Central memory CD8-positive, alpha-beta T cell (primary cell): ENCODE results near the gene FRMPD3.
"Not testable (repeated sequence)": the region's sequence is repeated elsewhere in the genome, so short reads cannot be mapped to it uniquely, and the experiment has no call there.

Source experiments
- ATAC-seq: fragments of 150-1000 bp; cut with Tn5 transposase; replicated peaks from 2 replicates; pipeline ENCODE4 v1.10.0; 2022; ENCODE audit warnings: mild to moderate bottlenecking, moderate FRiP score, moderate number of reproducible peaks; ENCODE audit not compliant: poor library complexity, severe bottlenecking; ENCODE audit errors: extremely low read depth
- DNase-seq, 2 donors: peaks; one replicate each; pipeline ENCODE4 v3.0.0; 2021; ENCODE audit warnings: low spot score in 2 of 2
- H3K27ac Mint-ChIP-seq: one replicate; pipeline ENCODE4 v1.8.0; 2022; ENCODE audit warnings: low read depth, mild to moderate bottlenecking, moderate library complexity, mixed read lengths
- H3K27me3 Mint-ChIP-seq: one replicate; pipeline ENCODE4 v1.8.0; 2022; ENCODE audit warnings: mixed read lengths
- H3K36me3 Mint-ChIP-seq: one replicate; pipeline ENCODE4 v1.8.0; 2022; ENCODE audit warnings: mild to moderate bottlenecking, moderate library complexity, mixed read lengths; ENCODE audit not compliant: insufficient read depth
- H3K4me1 Mint-ChIP-seq: one replicate; pipeline ENCODE4 v1.8.0; 2022; ENCODE audit warnings: mixed read lengths
- H3K4me3 Mint-ChIP-seq: one replicate; pipeline ENCODE4 v1.8.0; 2022; ENCODE audit warnings: mild to moderate bottlenecking, moderate library complexity, mixed read lengths
- H3K9me3 Mint-ChIP-seq: one replicate; pipeline ENCODE4 v1.8.0; 2022; ENCODE audit warnings: mixed read lengths

The FRMPD3 gene

GRCh38 chrX:107451731-107452130 lies 2.3 kb downstream of the FRMPD3 start:
- peak; percentile 31 for ATAC-seq
- Mint-ChIP-seq H3K36me3 (peaks cover 14% of the 10 kb centered on the region), H3K9me3 (no peaks in the 10 kb centered on the region), H3K4me1 (peaks cover 29% of the 10 kb centered on the region), H3K4me3 (peak overlapping the region; percentile 83), H3K27ac (peak overlapping the region; percentile 89), H3K27me3 (no peaks in the 10 kb centered on the region)
- DNase-seq, result peak; percentile 14 to 51

- Mint-ChIP-seq H3K36me3 (peaks cover 14% of the 10 kb centered on the region), H3K4me1 (peaks cover 29% of the 10 kb centered on the region), H3K4me3 (no peak overlapping the region), H3K27ac (peak overlapping the region; percentile 89), H3K27me3 (no peaks in the 10 kb centered on the region), H3K9me3 (no peaks in the 10 kb centered on the region)
- DNase-seq (no peak), ATAC-seq (no peak)
These were observed 3.1 kb downstream of the FRMPD3 start for GRCh38 chrX:107452581-107452980.

DNA sequence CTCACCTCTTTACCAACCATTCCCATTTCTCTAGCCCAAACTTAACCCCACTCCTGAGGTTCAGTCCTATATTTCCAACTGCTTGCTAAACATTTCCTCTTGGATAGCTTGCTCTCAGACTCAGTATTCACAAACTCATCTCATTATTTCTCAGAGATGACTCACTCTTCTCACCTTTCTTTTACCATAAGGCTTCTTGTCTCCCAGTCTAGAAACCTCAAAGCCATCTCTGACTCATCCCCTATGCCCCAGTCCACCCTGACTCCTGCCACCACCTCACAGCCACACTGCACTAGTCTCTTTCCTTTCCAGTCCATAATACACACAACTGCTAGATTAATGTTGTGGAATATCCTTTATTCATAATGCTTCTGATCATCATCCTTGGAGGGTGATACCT lies 4.8 kb downstream of the FRMPD3 start:
- Mint-ChIP-seq H3K27me3 (no peaks in the 10 kb centered on the region), H3K9me3 (no peaks in the 10 kb centered on the region), H3K4me1 (peaks cover 31% of the 10 kb centered on the region), H3K36me3 (peaks cover 14% of the 10 kb centered on the region), H3K4me3 (no peak overlapping the region), H3K27ac (no peak overlapping the region)
- DNase-seq, result peak in 1 of 2 donors; percentile 31
- ATAC-seq, result peak; percentile 58

- Mint-ChIP-seq H3K36me3 (no peaks in the 10 kb centered on the region), H3K27ac (no peak overlapping the region), H3K4me1 (peaks cover 9% of the 10 kb centered on the region), H3K9me3 (no peaks in the 10 kb centered on the region), H3K4me3 (no peak overlapping the region), H3K27me3 (no peaks in the 10 kb centered on the region)
- no peak for DNase-seq
- ATAC-seq, result no peak
These were observed 7.8 kb downstream of the FRMPD3 start for GRCh38 chrX:107457289-107457688.

- ATAC-seq (no peak), DNase-seq (no peak)
- Mint-ChIP-seq H3K4me3 (no peak overlapping the region), H3K27ac (no peak overlapping the region), H3K9me3 (no peaks in the 10 kb centered on the region), H3K36me3 (no peaks in the 10 kb centered on the region), H3K4me1 (peaks cover 5% of the 10 kb centered on the region), H3K27me3 (no peaks in the 10 kb centered on the region)
These were observed 16.6 kb downstream of the FRMPD3 start for GRCh38 chrX:107465932-107466620.

- DNase-seq, result no peak
- H3K36me3 Mint-ChIP-seq, result no peaks in the 10 kb centered on the region
- no peak overlapping the region for H3K4me3 Mint-ChIP-seq
- H3K27me3 Mint-ChIP-seq, result no peaks in the 10 kb centered on the region
- H3K4me1 Mint-ChIP-seq, result peaks cover 5% of the 10 kb centered on the region
- no peak overlapping the region for H3K27ac Mint-ChIP-seq
- no peak for ATAC-seq
- no peaks in the 10 kb centered on the region for H3K9me3 Mint-ChIP-seq
These were observed 17.8 kb downstream of the FRMPD3 start for GRCh38 chrX:107467271-107467670.

DNA sequence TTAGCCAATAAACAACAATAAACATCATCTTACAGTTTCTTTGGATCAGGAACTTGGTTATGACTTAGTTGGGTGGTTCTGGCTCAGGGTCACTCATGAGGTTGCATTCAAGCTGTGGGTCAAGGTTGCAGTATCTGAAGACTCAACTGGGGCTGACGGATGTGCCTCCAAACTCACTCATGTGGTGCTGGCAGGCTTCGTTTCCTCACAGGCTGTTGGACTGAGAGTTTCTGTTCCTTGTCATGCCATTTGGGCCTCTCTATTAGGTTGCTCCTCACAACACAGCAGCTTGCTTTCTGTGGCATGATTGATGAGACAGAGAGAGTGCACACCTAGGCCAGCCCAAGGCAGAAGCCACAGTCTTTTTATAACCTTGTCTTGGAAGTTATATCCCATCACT lies 20.7 kb downstream of the FRMPD3 start:
- no peak for ATAC-seq
- Mint-ChIP-seq H3K4me3 (no peak overlapping the region), H3K27ac (no peak overlapping the region), H3K4me1 (peaks cover 10% of the 10 kb centered on the region), H3K36me3 (no peaks in the 10 kb centered on the region), H3K27me3 (no peaks in the 10 kb centered on the region), H3K9me3 (no peaks in the 10 kb centered on the region)
- DNase-seq, result no peak

GRCh38 chrX:107470971-107471370 lies 21.5 kb downstream of the FRMPD3 start:
- DNase-seq, result no peak
- no peak for ATAC-seq
- Mint-ChIP-seq H3K9me3 (no peaks in the 10 kb centered on the region), H3K4me3 (no peak overlapping the region), H3K27me3 (no peaks in the 10 kb centered on the region), H3K4me1 (peaks cover 10% of the 10 kb centered on the region), H3K36me3 (no peaks in the 10 kb centered on the region), H3K27ac (no peak overlapping the region)

GRCh38 chrX:107471420-107471819 lies 22.0 kb downstream of the FRMPD3 start:
- not testable (repeated sequence) for ATAC-seq, DNase-seq, H3K9me3 Mint-ChIP-seq, H3K4me1 Mint-ChIP-seq, H3K27me3 Mint-ChIP-seq, H3K36me3 Mint-ChIP-seq, H3K4me3 Mint-ChIP-seq, H3K27ac Mint-ChIP-seq

- H3K36me3 Mint-ChIP-seq, result peaks cover 3% of the 10 kb centered on the region
- H3K27ac Mint-ChIP-seq, result no peak overlapping the region
- DNase-seq (no peak), ATAC-seq (no peak)
- H3K9me3 Mint-ChIP-seq, result no peaks in the 10 kb centered on the region
- H3K4me3 Mint-ChIP-seq, result no peak overlapping the region
- peaks cover 26% of the 10 kb centered on the region for H3K4me1 Mint-ChIP-seq
- no peaks in the 10 kb centered on the region for H3K27me3 Mint-ChIP-seq
These were observed 28.0 kb downstream of the FRMPD3 start for GRCh38 chrX:107477406-107477805.

DNA sequence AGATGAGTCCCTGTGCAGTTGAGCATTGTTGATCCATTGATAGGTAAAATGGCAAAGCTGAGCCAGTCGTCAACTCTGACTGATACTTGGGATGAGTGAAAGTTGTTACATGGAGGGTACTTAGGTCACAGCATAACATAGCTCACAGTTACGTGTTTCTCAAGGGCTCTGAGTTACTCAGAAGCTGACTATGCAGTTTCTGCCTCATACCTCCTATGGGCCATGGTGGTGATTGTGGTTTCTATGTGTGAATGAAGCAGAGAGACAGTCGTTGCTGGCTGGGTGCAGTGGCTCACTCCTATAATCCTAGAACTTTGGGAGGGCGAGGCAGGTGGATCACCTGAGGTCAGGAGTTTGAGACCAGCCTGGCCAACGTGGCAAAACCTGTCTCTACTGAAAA lies 30.8 kb downstream of the FRMPD3 start:
- H3K9me3 Mint-ChIP-seq, result no peaks in the 10 kb centered on the region
- H3K4me3 Mint-ChIP-seq, result peak overlapping the region; percentile 69
- peaks cover 3% of the 10 kb centered on the region for H3K36me3 Mint-ChIP-seq
- H3K27me3 Mint-ChIP-seq, result no peaks in the 10 kb centered on the region
- H3K27ac Mint-ChIP-seq, result peak overlapping the region; percentile 85
- H3K4me1 Mint-ChIP-seq, result peaks cover 21% of the 10 kb centered on the region
- DNase-seq, result peak in 1 of 2 donors; percentile 12
- peak; percentile 89 for ATAC-seq

DNA sequence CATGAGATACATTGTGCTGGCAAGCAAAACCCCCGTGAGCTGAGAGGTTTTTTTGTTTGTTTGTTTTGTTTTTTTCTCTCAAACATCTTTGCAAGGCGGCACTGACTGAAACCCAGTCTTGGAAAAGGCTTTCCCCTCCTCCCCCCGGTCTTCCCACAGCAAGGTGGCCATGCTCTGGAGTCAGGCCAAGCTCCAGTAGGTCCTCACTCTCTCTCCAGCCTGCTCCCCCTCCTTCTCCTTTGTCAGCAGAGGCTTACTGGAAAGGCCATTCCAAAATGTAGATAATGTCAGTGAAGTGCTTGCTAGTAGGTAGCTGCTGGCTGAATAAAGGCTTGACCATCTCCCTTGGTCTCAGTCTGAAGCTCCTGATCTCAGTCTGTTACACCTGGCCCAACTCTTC lies 32.6 kb downstream of the FRMPD3 start:
- peaks cover 3% of the 10 kb centered on the region for H3K36me3 Mint-ChIP-seq
- no peak overlapping the region for H3K4me3 Mint-ChIP-seq
- ATAC-seq, result no peak
- peak overlapping the region; percentile 35 for H3K27ac Mint-ChIP-seq
- H3K4me1 Mint-ChIP-seq, result peaks cover 21% of the 10 kb centered on the region
- no peak for DNase-seq
- H3K9me3 Mint-ChIP-seq, result no peaks in the 10 kb centered on the region
- no peaks in the 10 kb centered on the region for H3K27me3 Mint-ChIP-seq

GRCh38 chrX:107484002-107484726 lies 34.7 kb downstream of the FRMPD3 start:
- ATAC-seq (no peak), DNase-seq (no peak)
- Mint-ChIP-seq H3K36me3 (peaks cover 3% of the 10 kb centered on the region), H3K9me3 (no peaks in the 10 kb centered on the region), H3K27ac (no peak overlapping the region), H3K27me3 (no peaks in the 10 kb centered on the region), H3K4me1 (peaks cover 27% of the 10 kb centered on the region), H3K4me3 (no peak overlapping the region)
